HUES64 (cell line): Measurements from ENCODE around the gene RTTN.

ENCODE experiments used
- H3K27ac ChIP-seq: 2 replicates; pipeline ENCODE4 v1.7.0; 2013; ENCODE audit warnings: low read depth, low read length, inconsistent platforms
- H3K27me3 ChIP-seq: 2 replicates; pipeline ENCODE4 v1.6.1; 2013; ENCODE audit warnings: mild to moderate bottlenecking, low read length; ENCODE audit not compliant: insufficient read depth
- H3K36me3 ChIP-seq: 2 replicates; pipeline ENCODE4 v1.6.1; 2013; ENCODE audit warnings: mild to moderate bottlenecking, low read length; ENCODE audit not compliant: insufficient read depth
- H3K4me1 ChIP-seq: 2 replicates; pipeline ENCODE4 v1.6.1; 2013; ENCODE audit warnings: mild to moderate bottlenecking, low read length, moderate library complexity; ENCODE audit not compliant: insufficient read depth
- H3K4me3 ChIP-seq: 2 replicates; pipeline ENCODE4 v1.5.1; 2013; ENCODE audit warnings: mild to moderate bottlenecking, low read length, moderate library complexity
- H3K9ac ChIP-seq: 2 replicates; pipeline ENCODE4 v1.6.1; 2013; ENCODE audit warnings: mild to moderate bottlenecking, low read depth, low read length
- H3K9me3 ChIP-seq: 2 replicates; pipeline ENCODE4 v1.6.1; 2013; ENCODE audit warnings: low read depth, low read length; ENCODE audit not compliant: insufficient read depth
- WGBS: fragments of 150-250, 120-280 bp; methylation state at CpG from one replicate; pipeline ENCODE4 v1.1.7; 2013; ENCODE audit warnings: missing lambda C conversion rate; 5-methylcytosine and 5-hydroxymethylcytosine counted together

RTTN gene

DNA sequence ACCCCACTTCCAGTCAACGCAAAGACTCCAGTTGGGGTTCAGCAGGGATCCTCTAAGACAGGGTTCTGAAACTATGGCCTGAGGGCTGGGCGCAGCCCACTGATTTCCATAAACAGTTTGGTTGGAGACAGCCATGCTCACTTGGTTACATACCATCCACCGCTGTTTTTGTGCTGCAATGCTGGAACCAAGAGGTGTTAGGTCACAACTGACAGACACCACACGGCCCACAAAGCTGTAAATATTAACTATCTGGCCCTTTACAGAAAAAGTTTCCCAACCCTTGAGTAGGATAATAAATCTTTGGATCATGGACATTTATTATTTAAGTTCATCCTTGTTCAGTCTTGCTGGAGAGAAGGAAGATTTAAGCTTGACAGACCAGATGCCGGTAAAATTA is 249.4 kb downstream of the RTTN start:
- WGBS, result 95% methylated on average over 5 of the region's 5 CpGs
- Histone ChIP-seq H3K36me3 (no peaks in the 10 kb centered on the region), H3K4me3 (no peak overlapping the region), H3K27me3 (no peaks in the 10 kb centered on the region), H3K4me1 (no peaks in the 10 kb centered on the region), H3K9ac (no peak overlapping the region), H3K27ac (no peak overlapping the region), H3K9me3 (no peaks in the 10 kb centered on the region)

DNA sequence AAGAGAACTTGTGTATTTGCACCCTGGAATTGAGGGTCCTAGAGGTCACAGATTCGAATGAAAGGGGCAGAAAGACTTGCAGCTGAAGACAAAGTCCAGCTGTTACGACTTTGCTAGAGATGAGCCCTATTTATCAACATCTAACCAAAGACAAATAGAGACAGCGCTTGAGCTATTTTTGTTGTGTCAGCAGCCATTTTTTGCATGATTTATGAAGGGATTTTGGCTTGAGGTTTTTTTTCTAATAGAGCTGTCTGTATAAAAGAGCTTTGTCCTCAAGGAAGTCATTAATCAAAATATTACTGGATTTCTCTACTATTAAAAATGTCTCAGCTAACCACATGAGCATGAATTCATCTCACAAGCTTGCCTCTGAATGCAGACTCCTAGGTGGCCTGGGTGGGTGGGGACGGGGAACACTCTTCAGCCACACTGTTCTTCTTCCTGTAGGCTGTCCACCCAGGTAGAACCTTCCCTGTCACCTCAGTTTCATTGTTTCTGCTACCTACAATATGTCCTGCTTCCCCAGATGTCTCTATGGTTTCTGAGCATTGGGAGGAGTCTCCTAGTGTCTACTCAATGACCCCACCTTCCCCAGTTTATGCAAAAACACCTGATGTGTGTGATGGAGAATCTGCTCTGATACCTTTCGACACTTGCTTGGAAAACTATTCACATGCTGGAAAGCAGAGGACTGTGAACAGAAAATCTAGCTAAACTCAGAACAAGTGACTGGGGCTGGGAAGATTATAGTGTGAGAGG is 250.6 kb downstream of the RTTN start:
- no peaks in the 10 kb centered on the region for H3K27me3 ChIP-seq
- 92% methylated on average over 5 of the region's 5 CpGs for WGBS
- H3K9me3 ChIP-seq, result no peaks in the 10 kb centered on the region
- H3K36me3 ChIP-seq, result no peaks in the 10 kb centered on the region
- no peak overlapping the region for H3K27ac ChIP-seq
- H3K9ac ChIP-seq, result no peak overlapping the region
- H3K4me3 ChIP-seq, result no peak overlapping the region
- H3K4me1 ChIP-seq, result no peaks in the 10 kb centered on the region

DNA sequence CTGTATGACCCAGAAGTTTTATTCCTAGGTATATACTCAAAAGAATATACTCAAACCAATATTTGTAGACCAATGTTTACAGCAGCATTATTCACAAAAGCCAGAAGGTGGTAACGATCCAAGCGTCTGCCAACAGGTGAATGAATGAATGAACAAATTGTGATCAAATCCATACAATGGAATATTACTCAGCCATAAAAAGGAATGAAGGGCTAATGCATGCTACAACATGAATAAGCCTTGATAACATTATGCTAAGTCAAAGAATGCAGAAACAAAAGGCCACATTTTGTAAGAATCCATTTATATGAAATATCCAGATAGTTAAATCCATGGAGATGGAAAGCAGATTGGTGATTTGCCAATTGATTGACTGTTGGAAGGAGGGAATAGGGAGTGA is 252.3 kb downstream of the RTTN start:
- H3K4me3 ChIP-seq, result no peak overlapping the region
- no peaks in the 10 kb centered on the region for H3K27me3 ChIP-seq
- no CpG with 5 or more reads among the region's 2 CpGs for WGBS
- no peak overlapping the region for H3K9ac ChIP-seq
- no peaks in the 10 kb centered on the region for H3K4me1 ChIP-seq
- H3K36me3 ChIP-seq, result no peaks in the 10 kb centered on the region
- H3K9me3 ChIP-seq, result no peaks in the 10 kb centered on the region
- H3K27ac ChIP-seq, result no peak overlapping the region
